ENCODE measurements around the gene PRKCQ. TPM values are rescaled to one million over a fixed set of nuclear protein-coding genes. Genes with fewer than 3 reads are reported as not detected.

The PRKCQ gene
- total RNA-seq, 4 donors from 2014 or later = 1.8 to 11.6 (median 3.7) TPM

GRCh38 chr10:6406220-6407033, 173.6 kb downstream of the PRKCQ start:
- no peaks in the 10 kb centered on the region for H3K27me3 ChIP-seq
- no peak overlapping the region for H3K27ac ChIP-seq
- TF ChIP-seq, protein P1, sequence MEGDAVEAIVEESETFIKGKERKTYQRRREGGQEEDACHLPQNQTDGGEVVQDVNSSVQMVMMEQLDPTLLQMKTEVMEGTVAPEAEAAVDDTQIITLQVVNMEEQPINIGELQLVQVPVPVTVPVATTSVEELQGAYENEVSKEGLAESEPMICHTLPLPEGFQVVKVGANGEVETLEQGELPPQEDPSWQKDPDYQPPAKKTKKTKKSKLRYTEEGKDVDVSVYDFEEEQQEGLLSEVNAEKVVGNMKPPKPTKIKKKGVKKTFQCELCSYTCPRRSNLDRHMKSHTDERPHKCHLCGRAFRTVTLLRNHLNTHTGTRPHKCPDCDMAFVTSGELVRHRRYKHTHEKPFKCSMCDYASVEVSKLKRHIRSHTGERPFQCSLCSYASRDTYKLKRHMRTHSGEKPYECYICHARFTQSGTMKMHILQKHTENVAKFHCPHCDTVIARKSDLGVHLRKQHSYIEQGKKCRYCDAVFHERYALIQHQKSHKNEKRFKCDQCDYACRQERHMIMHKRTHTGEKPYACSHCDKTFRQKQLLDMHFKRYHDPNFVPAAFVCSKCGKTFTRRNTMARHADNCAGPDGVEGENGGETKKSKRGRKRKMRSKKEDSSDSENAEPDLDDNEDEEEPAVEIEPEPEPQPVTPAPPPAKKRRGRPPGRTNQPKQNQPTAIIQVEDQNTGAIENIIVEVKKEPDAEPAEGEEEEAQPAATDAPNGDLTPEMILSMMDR (IDR thresholded peaks at IDR 0.05) = peak in 5 of 6 experiments; percentile 35 to 56 (median 45)
- TF ChIP-seq POLR2A (IDR thresholded peaks at IDR 0.05) = no peak
- H3K4me1 ChIP-seq = peaks cover 0 to 16% (median 0%) of the 10 kb centered on the region in 4 donors
- no peaks in the 10 kb centered on the region for H3K36me3 ChIP-seq
- no peaks in the 10 kb centered on the region for H3K9me3 ChIP-seq
- H3K4me3 ChIP-seq = no peak overlapping the region
- DNase-seq = no peak

DNA sequence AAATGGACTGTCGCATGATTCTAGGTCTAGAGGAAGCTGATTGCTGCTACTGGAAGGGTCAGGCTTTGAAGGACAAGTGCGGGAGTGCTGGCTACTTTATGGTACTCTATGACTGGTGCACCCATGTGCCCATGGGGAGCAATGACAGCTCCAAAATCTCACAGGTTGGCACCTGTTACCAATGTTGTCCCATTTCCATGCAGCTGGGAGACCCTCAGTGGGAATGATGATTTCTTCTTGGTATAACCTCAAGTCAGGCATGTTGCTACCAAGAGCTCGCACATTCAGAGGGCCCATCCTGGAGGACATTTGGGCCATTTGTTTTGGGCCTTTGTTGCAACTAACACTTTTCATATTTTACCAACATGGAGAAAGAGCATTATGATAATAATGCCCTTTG, 174.4 kb downstream of the PRKCQ start:
- Histone ChIP-seq H3K27me3 (no peaks in the 10 kb centered on the region), H3K9me3 (no peaks in the 10 kb centered on the region), H3K4me1 (peaks cover 0 to 14% (median 0%) of the 10 kb centered on the region in 4 donors), H3K27ac (no peak overlapping the region), H3K4me3 (no peak overlapping the region), H3K36me3 (no peaks in the 10 kb centered on the region)
- DNase-seq = no peak
- TF ChIP-seq POLR2A (IDR thresholded peaks at IDR 0.05) = no peak
- TF ChIP-seq, protein P1 (IDR thresholded peaks at IDR 0.05) = no peak

GRCh38 chr10:6404127-6405072, 175.7 kb downstream of the PRKCQ start:
- DNase-seq = no peak
- Histone ChIP-seq H3K36me3 (no peaks in the 10 kb centered on the region), H3K27ac (no peak overlapping the region), H3K27me3 (no peaks in the 10 kb centered on the region), H3K4me1 (peaks cover 0 to 6% (median 0%) of the 10 kb centered on the region in 4 donors), H3K9me3 (no peaks in the 10 kb centered on the region), H3K4me3 (no peak overlapping the region)
- TF ChIP-seq, protein P1 (IDR thresholded peaks at IDR 0.05) = no peak
- TF ChIP-seq POLR2A (IDR thresholded peaks at IDR 0.05) = no peak

GRCh38 chr10:6402960-6403359, 177.1 kb downstream of the PRKCQ start:
- no peak overlapping the region for H3K27ac ChIP-seq
- H3K4me1 ChIP-seq = no peaks in the 10 kb centered on the region
- no peak overlapping the region for H3K4me3 ChIP-seq
- no peaks in the 10 kb centered on the region for H3K9me3 ChIP-seq
- TF ChIP-seq, protein P1 (IDR thresholded peaks at IDR 0.05) = no peak
- no peak for TF ChIP-seq POLR2A (IDR thresholded peaks at IDR 0.05)
- no peaks in the 10 kb centered on the region for H3K36me3 ChIP-seq
- no peaks in the 10 kb centered on the region for H3K27me3 ChIP-seq
- DNase-seq = no peak

- Histone ChIP-seq H3K4me3 (no peak overlapping the region), H3K9me3 (no peaks in the 10 kb centered on the region), H3K4me1 (no peaks in the 10 kb centered on the region), H3K27ac (no peak overlapping the region), H3K27me3 (no peaks in the 10 kb centered on the region), H3K36me3 (no peaks in the 10 kb centered on the region)
- DNase-seq = no peak
- TF ChIP-seq POLR2A (IDR thresholded peaks at IDR 0.05) = no peak
- TF ChIP-seq, protein P1 (IDR thresholded peaks at IDR 0.05) = no peak
Observed at GRCh38 chr10:6402349-6402709, 177.7 kb downstream of the PRKCQ start.

All from Peyer's patch (tissue), 4 donors.